Breast epithelium (tissue), 4 donors: Measurements from ENCODE around the gene OR10K2. TPM values are rescaled to one million over a fixed set of nuclear protein-coding genes. Genes with fewer than 3 reads are reported as not detected.
"Not testable (repeated sequence)": the region's sequence is repeated elsewhere in the genome, so short reads cannot be mapped to it uniquely, and the experiment has no call there.

ENCODE experiments used
- DNase-seq, 2 donors: peaks; one replicate each; pipeline ENCODE4 v3.0.0-alpha.2; 2019; ENCODE audit warnings: low spot score in 2 of 2
- H3K27ac ChIP-seq, 2 donors: fragments of 200-600 bp; sonication (generic) in 1 of 2; one replicate each; pipeline ENCODE4 v1.5.1; 2016 to 2019; ENCODE audit warnings: mild to moderate bottlenecking in 1 of 2
- H3K27me3 ChIP-seq, 2 donors: fragments of 200-600 bp; sonication (generic) in 1 of 2; one replicate each; pipeline versions ENCODE4 v1.5.1 to v1.6.0; 2017 to 2019; ENCODE audit warnings: control low read depth in 1 of 2, mild to moderate bottlenecking in 1 of 2
- H3K36me3 ChIP-seq: fragments of 200-600 bp; one replicate; pipeline ENCODE4 v1.5.1; 2019
- H3K4me1 ChIP-seq, 2 donors: fragments of 200-600 bp; sonication (generic); one replicate each; pipeline ENCODE4 v1.5.1; 2016 to 2019; ENCODE audit warnings: control low read depth in 1 of 2
- H3K4me3 ChIP-seq, 3 donors: fragments of 200-600 bp; sonication (generic); 1 replicate in 2 of 3; 2 replicates in 1 of 3; pipeline ENCODE4 v1.5.1; 2016 to 2019; ENCODE audit warnings: mild to moderate bottlenecking in 3 of 3, moderate library complexity in 2 of 3
- H3K9me3 ChIP-seq, 2 donors: fragments of 200-600 bp; sonication (generic) in 1 of 2; one replicate each; pipeline ENCODE4 v1.5.1; 2016 to 2019; ENCODE audit warnings: control low read depth in 1 of 2
- POLR2A ChIP-seq: fragments of 450-650 bp; IDR thresholded peaks from one replicate; pipeline ENCODE4 v1.6.1; 2016; ENCODE audit warnings: antibody characterized with exemption, mild to moderate bottlenecking, moderate library complexity
- POLR2AphosphoS5 ChIP-seq, 3 donors: sonication (generic); formaldehyde crosslinking; IDR thresholded peaks; one replicate each; pipeline ENCODE4 v1.6.1; 2017; ENCODE audit warnings: antibody characterized with exemption in 3 of 3
- intact Hi-C: fragments of 100-400 bp; cut with DNase I; formaldehyde crosslinking; loops from one replicate; pipeline ENCODE4 v1.15.1; 2023; ENCODE audit warnings: low total_unique reads
- total RNA-seq, 3 donors: library from RNA; depleted of rRNA; stranded (reverse); fragments of >200 nt; gene quantifications; one replicate each; pipeline ENCODE4 v1.1.0, GENCODE V29; 2016
- TF ChIP-seq, protein P1 (sequence below), 3 donors: fragments of 450-650 bp; IDR thresholded peaks; one replicate each; pipeline ENCODE4 v1.5.1; 2016 to 2017; ENCODE audit warnings: antibody characterized with exemption in 3 of 3, mild to moderate bottlenecking in 3 of 3, moderate library complexity in 3 of 3

The OR10K2 gene
- total RNA-seq, 3 donors from 2014 or later: not detected

DNA sequence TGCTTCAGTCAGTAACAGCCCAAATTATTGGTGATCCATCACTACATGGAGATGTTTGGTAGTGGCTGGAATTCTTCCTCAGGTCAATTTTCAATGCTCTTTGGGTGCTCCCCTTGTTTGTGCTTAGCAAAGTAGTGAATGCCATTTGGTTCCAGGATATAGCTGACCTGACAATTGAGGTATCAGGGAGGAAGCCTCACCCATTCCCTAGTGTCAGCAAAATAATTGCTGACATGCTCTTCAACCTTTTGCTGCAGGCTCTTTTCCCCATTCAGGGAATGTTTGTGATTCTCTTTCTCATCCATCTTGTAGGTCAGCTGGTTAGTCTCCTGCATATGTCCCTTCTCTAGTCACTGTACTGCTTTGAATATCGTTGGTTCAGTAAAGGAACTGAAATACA, 28.5 kb upstream of the OR10K2 start:
- no peak for TF ChIP-seq POLR2AphosphoS5 (IDR thresholded peaks at IDR 0.05)
- TF ChIP-seq, protein P1, sequence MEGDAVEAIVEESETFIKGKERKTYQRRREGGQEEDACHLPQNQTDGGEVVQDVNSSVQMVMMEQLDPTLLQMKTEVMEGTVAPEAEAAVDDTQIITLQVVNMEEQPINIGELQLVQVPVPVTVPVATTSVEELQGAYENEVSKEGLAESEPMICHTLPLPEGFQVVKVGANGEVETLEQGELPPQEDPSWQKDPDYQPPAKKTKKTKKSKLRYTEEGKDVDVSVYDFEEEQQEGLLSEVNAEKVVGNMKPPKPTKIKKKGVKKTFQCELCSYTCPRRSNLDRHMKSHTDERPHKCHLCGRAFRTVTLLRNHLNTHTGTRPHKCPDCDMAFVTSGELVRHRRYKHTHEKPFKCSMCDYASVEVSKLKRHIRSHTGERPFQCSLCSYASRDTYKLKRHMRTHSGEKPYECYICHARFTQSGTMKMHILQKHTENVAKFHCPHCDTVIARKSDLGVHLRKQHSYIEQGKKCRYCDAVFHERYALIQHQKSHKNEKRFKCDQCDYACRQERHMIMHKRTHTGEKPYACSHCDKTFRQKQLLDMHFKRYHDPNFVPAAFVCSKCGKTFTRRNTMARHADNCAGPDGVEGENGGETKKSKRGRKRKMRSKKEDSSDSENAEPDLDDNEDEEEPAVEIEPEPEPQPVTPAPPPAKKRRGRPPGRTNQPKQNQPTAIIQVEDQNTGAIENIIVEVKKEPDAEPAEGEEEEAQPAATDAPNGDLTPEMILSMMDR (IDR thresholded peaks at IDR 0.05): no peak
- TF ChIP-seq POLR2A: no peak
- DNase-seq: no peak
- no peaks in the 10 kb centered on the region for H3K36me3 ChIP-seq
- H3K9me3 ChIP-seq: no peaks in the 10 kb centered on the region
- intact Hi-C loops: no loop called here
- H3K27me3 ChIP-seq: no peaks in the 10 kb centered on the region
- no peak overlapping the region for H3K4me3 ChIP-seq
- H3K4me1 ChIP-seq: no peaks in the 10 kb centered on the region
- H3K27ac ChIP-seq: no peak overlapping the region

DNA sequence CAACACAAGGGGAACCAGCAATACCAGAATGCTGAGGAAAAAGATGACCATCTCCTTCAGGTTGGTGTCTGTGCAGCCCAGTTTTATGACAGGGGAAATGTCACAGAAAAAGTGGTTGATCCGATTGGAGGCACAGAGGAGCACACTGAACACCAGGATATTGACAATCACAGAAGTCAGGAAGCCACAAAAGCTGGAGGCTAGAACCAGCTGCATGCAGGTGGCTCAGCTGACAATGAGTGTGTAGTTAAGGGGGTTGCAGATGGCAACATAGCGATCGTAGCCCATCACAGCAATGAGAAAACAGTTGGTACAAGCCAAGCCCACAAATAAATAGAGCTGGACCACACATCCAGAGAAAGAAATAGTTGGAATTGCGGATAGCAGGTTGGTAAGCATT, 19.3 kb upstream of the OR10K2 start:
- Histone ChIP-seq H3K36me3 (no peaks in the 10 kb centered on the region), H3K9me3 (peaks cover 0 to 3% of the 10 kb centered on the region in 2 donors), H3K4me1 (no peaks in the 10 kb centered on the region), H3K4me3 (no peak overlapping the region), H3K27me3 (no peaks in the 10 kb centered on the region), H3K27ac (no peak overlapping the region)
- DNase-seq: no peak
- intact Hi-C loops: no loop called here
- TF ChIP-seq POLR2AphosphoS5 (IDR thresholded peaks at IDR 0.05): no peak
- no peak for TF ChIP-seq POLR2A
- TF ChIP-seq, protein P1 (IDR thresholded peaks at IDR 0.05): no peak

DNA sequence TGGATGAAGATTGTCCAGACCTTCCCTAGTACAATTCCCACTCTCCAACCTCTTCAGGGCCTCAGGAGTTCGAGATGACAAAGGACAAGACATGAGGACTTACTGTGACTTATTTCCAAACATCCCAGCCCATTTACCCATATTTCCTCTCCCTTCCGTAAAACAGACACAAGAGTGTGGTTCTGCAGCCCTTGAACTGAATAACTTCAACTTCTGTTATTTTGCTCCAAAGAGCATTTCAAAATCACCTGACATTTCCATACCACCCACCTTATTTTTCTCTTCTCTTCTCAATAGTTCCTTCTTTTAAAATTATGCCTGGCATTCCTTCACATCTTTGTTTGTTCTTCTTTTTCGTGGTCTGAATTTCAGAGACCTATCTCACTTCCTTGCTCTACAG, 8.7 kb upstream of the OR10K2 start:
- Histone ChIP-seq H3K27ac (no peak overlapping the region), H3K27me3 (peaks cover 0 to 4% of the 10 kb centered on the region in 2 donors), H3K4me1 (no peaks in the 10 kb centered on the region), H3K9me3 (no peaks in the 10 kb centered on the region), H3K36me3 (no peaks in the 10 kb centered on the region), H3K4me3 (no peak overlapping the region)
- intact Hi-C loops: no loop called here
- no peak for TF ChIP-seq POLR2AphosphoS5 (IDR thresholded peaks at IDR 0.05)
- TF ChIP-seq POLR2A: no peak
- TF ChIP-seq, protein P1 (IDR thresholded peaks at IDR 0.05): no peak
- no peak for DNase-seq

DNA sequence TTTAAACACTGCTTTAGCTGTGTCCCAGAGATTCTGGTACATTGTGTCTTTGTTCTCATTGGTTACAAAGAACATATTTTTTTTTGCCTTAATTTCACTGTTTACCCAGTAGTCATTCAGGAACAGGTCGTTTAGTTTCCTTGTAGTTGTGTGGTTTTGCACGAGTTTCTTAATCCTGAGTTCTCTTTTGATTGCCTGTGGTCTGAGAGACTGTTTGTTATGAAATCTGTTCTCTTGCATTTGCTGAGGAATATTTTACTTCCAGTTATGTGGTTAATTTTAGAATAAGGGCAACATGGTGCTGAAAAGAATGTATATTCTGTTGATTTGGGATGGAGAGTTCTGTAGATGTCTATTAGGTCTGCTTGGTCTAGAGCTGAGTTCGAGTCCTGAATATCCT, 4.1 kb upstream of the OR10K2 start:
- H3K4me3 ChIP-seq, H3K4me1 ChIP-seq, DNase-seq, H3K36me3 ChIP-seq, H3K27ac ChIP-seq, intact Hi-C loops, H3K27me3 ChIP-seq: not testable (repeated sequence)
- peaks cover 0 to 15% of the 10 kb centered on the region in 2 donors for H3K9me3 ChIP-seq

DNA sequence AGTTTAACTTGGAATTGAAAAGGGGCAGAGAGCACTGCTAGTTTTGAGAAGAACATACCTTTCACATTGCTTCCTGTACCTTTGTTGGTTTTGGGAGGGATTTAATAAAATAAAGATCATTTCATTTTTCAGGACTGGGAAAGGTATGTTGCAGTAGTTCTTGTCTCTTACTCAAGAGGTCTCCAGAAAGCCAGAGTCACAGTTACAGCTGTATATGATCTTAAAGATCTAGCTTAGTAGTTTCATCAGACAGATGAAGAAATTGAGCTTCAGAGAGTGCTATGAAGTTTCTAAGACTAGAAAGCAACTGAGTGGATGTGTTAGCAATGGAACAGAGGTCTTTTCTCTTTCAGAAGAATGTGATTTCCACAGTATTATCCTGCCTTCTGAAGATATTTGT, 1.0 kb downstream of the OR10K2 start:
- Histone ChIP-seq H3K4me3 (no peak overlapping the region), H3K27me3 (no peaks in the 10 kb centered on the region), H3K9me3 (peaks cover 0 to 15% of the 10 kb centered on the region in 2 donors), H3K4me1 (no peaks in the 10 kb centered on the region), H3K36me3 (no peaks in the 10 kb centered on the region), H3K27ac (no peak overlapping the region)
- no peak for DNase-seq
- intact Hi-C loops: no loop called here
- no peak for TF ChIP-seq POLR2AphosphoS5 (IDR thresholded peaks at IDR 0.05)
- TF ChIP-seq POLR2A: no peak
- TF ChIP-seq, protein P1 (IDR thresholded peaks at IDR 0.05): no peak

DNA sequence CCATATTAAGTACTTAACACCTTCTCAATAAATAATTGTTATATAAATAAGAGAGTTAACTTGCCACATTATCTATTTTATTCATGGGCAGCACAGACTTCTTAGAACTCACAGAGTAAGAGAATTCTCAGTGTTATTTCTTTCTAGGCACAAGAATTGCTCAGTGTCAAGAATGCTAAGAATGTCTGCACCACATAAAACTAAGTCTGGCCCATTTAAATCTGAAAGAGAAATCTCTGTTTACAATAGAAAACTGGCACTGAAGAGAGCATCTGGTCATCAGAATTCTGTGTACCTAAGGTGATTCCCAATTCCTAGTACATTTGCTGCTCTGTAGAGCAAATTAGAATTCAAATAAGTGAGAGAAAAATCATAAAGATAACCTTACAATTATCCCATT, 3.8 kb downstream of the OR10K2 start:
- no peak for DNase-seq
- Histone ChIP-seq H3K36me3 (no peaks in the 10 kb centered on the region), H3K4me3 (no peak overlapping the region), H3K27ac (no peak overlapping the region), H3K4me1 (no peaks in the 10 kb centered on the region), H3K27me3 (no peaks in the 10 kb centered on the region), H3K9me3 (peaks cover 0 to 2% of the 10 kb centered on the region in 2 donors)
- intact Hi-C loops: no loop called here
- TF ChIP-seq POLR2AphosphoS5 (IDR thresholded peaks at IDR 0.05) (no peak), POLR2A (no peak)
- TF ChIP-seq, protein P1 (IDR thresholded peaks at IDR 0.05): no peak
